ENCODE measurements around the gene CAMK2G. TPM values are rescaled to one million over a fixed set of nuclear protein-coding genes. Genes with fewer than 3 reads are reported as not detected.
A peak's percentile ranks its signal among the peaks of the same experiment; 100 is the strongest.

Gene CAMK2G
- polyA plus RNA-seq, 3 donors, result 1.7 to 60.7 (median 3.0) TPM

GRCh38 chr10:73911553-73912004 lies 37.2 kb upstream of the CAMK2G start:
- Histone ChIP-seq H4K20me1 (ENCODE audit: insufficient read depth, low read length) (peaks cover 4% of the 10 kb centered on the region), H3K9me3 (replicated peaks in 1 of 2; ENCODE audit: control insufficient read depth in 1 of 2, insufficient read depth in 1 of 2, low read length in 2 of 2) (no peaks in the 10 kb centered on the region), H2AFZ (ENCODE audit: insufficient read depth, low read depth, low read length, poor library complexity, severe bottlenecking) (peak overlapping the region; percentile 73), H3K27ac (ENCODE audit: low read depth in 1 of 2, low read length in 2 of 2) (peak overlapping the region in 1 of 2 donors; percentile 34), H3K36me3 (replicated peaks in 1 of 2; ENCODE audit: control insufficient read depth in 1 of 2, insufficient read depth in 2 of 2, low read length in 2 of 2) (peaks cover 0 to 5% of the 10 kb centered on the region in 2 donors), H3K9ac (ENCODE audit: insufficient read depth, low read length, poor library complexity, severe bottlenecking) (peak overlapping the region; percentile 67), H3K4me3 (replicated peaks in 1 of 3; ENCODE audit: low read depth in 2 of 3, low read length in 3 of 3) (peak overlapping the region; percentile 27 to 70 (median 35)), H3K27me3 (ENCODE audit: control insufficient read depth in 2 of 2, insufficient read depth in 2 of 2, low read length in 2 of 2) (peaks cover 0 to 5% of the 10 kb centered on the region in 2 donors), H3K79me2 (ENCODE audit: insufficient read depth, low read length) (peaks cover 41% of the 10 kb centered on the region), H3K4me2 (replicated peaks; ENCODE audit: extremely low read depth, low read length, poor library complexity, severe bottlenecking) (peak overlapping the region; percentile 74), H3K4me1 (ENCODE audit: control insufficient read depth in 1 of 2, insufficient read depth in 2 of 2, low read length in 2 of 2) (peaks cover 55 to 67% of the 10 kb centered on the region in 2 donors)
- intact Hi-C loops (cut with micrococcal nuclease), result no loop called here
- 1% methylated on average over 9 of the region's 14 CpGs for WGBS (ENCODE audit: insufficient coverage)
- peak overlapping the region in 6 of 7 donors; percentile 17 to 85 (median 66) for H3K27ac Mint-ChIP-seq
- TF ChIP-seq CTCF (IDR thresholded peaks at IDR 0.05), result no peak
- H3K27me3 Mint-ChIP-seq (ENCODE audit: low read depth in 3 of 3), result peaks cover 6 to 17% (median 12%) of the 10 kb centered on the region in 3 donors
- peaks cover 74% of the 10 kb centered on the region for H3K4me1 Mint-ChIP-seq
- DNase-seq, result peak in 2 of 3 donors; percentile 34 to 65
- peaks cover 19 to 22% of the 10 kb centered on the region in 2 donors for H3K36me3 Mint-ChIP-seq
- peak overlapping the region; percentile 88 to 92 for H3K4me3 Mint-ChIP-seq
- H3K9me3 Mint-ChIP-seq, result no peaks in the 10 kb centered on the region

DNA sequence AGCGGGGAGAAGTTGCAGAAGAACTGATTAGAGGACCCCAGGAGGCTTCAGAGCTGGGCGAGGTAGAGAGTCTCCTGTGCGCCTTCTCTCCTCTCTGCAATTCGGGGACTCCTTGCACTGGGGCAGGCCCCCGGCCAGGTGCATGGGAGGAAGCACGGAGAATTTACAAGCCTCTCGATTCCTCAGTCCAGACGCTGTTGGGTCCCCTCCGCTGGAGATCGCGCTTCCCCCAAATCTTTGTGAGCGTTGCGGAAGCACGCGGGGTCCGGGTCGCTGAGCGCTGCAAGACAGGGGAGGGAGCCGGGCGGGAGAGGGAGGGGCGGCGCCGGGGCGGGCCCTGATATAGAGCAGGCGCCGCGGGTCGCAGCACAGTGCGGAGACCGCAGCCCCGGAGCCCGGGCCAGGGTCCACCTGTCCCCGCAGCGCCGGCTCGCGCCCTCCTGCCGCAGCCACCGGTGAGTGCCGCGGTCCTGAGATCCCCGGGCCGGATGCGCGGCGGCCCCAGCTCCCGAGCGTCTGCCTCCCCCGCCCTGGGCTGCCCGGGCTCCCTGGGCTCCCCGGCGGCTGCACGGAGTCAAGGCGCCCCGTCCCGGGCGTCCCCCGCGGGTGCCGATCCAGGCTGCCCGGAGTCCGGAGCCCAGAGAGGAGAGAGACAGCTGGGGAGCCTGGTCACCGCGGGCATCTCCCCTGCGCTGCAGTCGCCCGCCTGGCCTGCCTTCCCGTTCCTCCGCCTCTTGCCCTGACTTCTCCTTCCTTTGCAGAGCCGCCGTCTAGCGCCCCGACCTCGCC lies 36.6 kb upstream of the CAMK2G start, which contains the start of gene PLAU:
PLAU (plus strand) TSS at position 369 of the 789 bp plus-strand sequence. CDS start 424 bp downstream, outside the sequence.
- no peaks in the 10 kb centered on the region for H3K9me3 Mint-ChIP-seq
- peak within 1 kb of the TSS; percentile 27 to 70 (median 35) for H3K4me3 ChIP-seq (replicated peaks in 1 of 3; ENCODE audit: low read depth in 2 of 3, low read length in 3 of 3)
- peak within 1 kb of the TSS; percentile 74 for H3K4me2 ChIP-seq (replicated peaks; ENCODE audit: extremely low read depth, low read length, poor library complexity, severe bottlenecking)
- peak within 1 kb of the TSS; percentile 35 to 85 (median 63) for H3K27ac Mint-ChIP-seq
- H3K27me3 Mint-ChIP-seq (ENCODE audit: low read depth in 3 of 3), result peaks cover 6 to 17% (median 12%) of the 10 kb centered on the region in 3 donors
- H3K9ac ChIP-seq (ENCODE audit: insufficient read depth, low read length, poor library complexity, severe bottlenecking), result peak within 1 kb of the TSS; percentile 67
- H3K27ac ChIP-seq (ENCODE audit: low read depth in 1 of 2, low read length in 2 of 2), result peak within 1 kb of the TSS in 1 of 2 donors; percentile 34
- TF ChIP-seq CTCF (IDR thresholded peaks at IDR 0.05), result no peak
- peaks cover 19 to 22% of the 10 kb centered on the region in 2 donors for H3K36me3 Mint-ChIP-seq
- H3K79me2 ChIP-seq (ENCODE audit: insufficient read depth, low read length), result peaks cover 36% of the 10 kb centered on the region
- no peaks in the 10 kb centered on the region for H3K9me3 ChIP-seq (replicated peaks in 1 of 2; ENCODE audit: control insufficient read depth in 1 of 2, insufficient read depth in 1 of 2, low read length in 2 of 2)
- intact Hi-C loops (cut with micrococcal nuclease), result no loop called here
- peaks cover 74% of the 10 kb centered on the region for H3K4me1 Mint-ChIP-seq
- peak; percentile 68 to 73 (median 69) for DNase-seq
- peak within 1 kb of the TSS; percentile 73 for H2AFZ ChIP-seq (ENCODE audit: insufficient read depth, low read depth, low read length, poor library complexity, severe bottlenecking)
- peaks cover 0 to 5% of the 10 kb centered on the region in 2 donors for H3K27me3 ChIP-seq (ENCODE audit: control insufficient read depth in 2 of 2, insufficient read depth in 2 of 2, low read length in 2 of 2)
- H4K20me1 ChIP-seq (ENCODE audit: insufficient read depth, low read length), result peaks cover 4% of the 10 kb centered on the region
- WGBS (ENCODE audit: insufficient coverage), result under 1% methylated on average over 70 of the region's 74 CpGs
- H3K4me1 ChIP-seq (ENCODE audit: control insufficient read depth in 1 of 2, insufficient read depth in 2 of 2, low read length in 2 of 2), result peaks cover 56 to 67% of the 10 kb centered on the region in 2 donors
- peaks cover 0 to 5% of the 10 kb centered on the region in 2 donors for H3K36me3 ChIP-seq (replicated peaks in 1 of 2; ENCODE audit: control insufficient read depth in 1 of 2, insufficient read depth in 2 of 2, low read length in 2 of 2)
- peak within 1 kb of the TSS; percentile 88 to 92 for H3K4me3 Mint-ChIP-seq
